Esophagus squamous epithelium (tissue), 4 donors: Measurements from ENCODE around the gene MTIF2.

Experiments used
- POLR2A ChIP-seq, 4 donors: fragments of 450-650 bp; IDR thresholded peaks; one replicate each; pipeline ENCODE4 v1.6.1; 2017; ENCODE audit warnings: antibody characterized with exemption in 4 of 4, mild to moderate bottlenecking in 4 of 4, moderate library complexity in 3 of 4
- TF ChIP-seq, protein P1 (sequence below), 6 experiments: fragments of 450-650 bp in 4 of 6; fragments of 200-600 bp in 2 of 6; sonication (generic) in 2 of 6; IDR thresholded peaks; one replicate each; pipeline ENCODE4 v1.5.1; 2016 to 2019; ENCODE audit warnings: antibody characterized with exemption in 6 of 6, mild to moderate bottlenecking in 4 of 6, moderate library complexity in 4 of 6

DNA sequence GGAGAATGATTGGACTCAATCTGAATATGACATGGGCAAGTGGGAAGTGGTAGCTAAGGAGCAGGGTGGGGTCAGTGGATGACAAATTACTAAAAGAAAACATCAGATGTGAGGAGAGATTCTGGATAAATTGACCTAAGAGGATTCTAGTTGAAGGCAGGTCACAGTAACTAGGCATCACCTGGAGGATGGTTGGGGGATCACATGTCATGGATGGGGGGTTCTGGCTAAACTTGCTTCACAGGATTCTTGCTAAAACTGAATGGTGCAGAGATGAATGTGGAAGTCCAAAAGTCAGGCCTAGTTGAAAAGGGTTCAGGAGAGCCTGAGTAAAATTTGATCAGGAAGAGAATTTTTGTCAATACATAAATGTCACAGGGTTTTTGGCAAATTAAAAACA lies 55.2 kb downstream of the MTIF2 start:
- TF ChIP-seq, protein P1, sequence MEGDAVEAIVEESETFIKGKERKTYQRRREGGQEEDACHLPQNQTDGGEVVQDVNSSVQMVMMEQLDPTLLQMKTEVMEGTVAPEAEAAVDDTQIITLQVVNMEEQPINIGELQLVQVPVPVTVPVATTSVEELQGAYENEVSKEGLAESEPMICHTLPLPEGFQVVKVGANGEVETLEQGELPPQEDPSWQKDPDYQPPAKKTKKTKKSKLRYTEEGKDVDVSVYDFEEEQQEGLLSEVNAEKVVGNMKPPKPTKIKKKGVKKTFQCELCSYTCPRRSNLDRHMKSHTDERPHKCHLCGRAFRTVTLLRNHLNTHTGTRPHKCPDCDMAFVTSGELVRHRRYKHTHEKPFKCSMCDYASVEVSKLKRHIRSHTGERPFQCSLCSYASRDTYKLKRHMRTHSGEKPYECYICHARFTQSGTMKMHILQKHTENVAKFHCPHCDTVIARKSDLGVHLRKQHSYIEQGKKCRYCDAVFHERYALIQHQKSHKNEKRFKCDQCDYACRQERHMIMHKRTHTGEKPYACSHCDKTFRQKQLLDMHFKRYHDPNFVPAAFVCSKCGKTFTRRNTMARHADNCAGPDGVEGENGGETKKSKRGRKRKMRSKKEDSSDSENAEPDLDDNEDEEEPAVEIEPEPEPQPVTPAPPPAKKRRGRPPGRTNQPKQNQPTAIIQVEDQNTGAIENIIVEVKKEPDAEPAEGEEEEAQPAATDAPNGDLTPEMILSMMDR (IDR thresholded peaks at IDR 0.05) = no peak
- no peak for TF ChIP-seq POLR2A (IDR thresholded peaks at IDR 0.05)
